HUES6 (cell line): Measurements from ENCODE around the gene CCDC137.
A peak's percentile ranks its signal among the peaks of the same experiment; 100 is the strongest.

Source experiments
- H3K27ac ChIP-seq: 2 replicates; pipeline ENCODE4 v1.7.0; 2013; ENCODE audit warnings: low read depth, mild to moderate bottlenecking, low read length, inconsistent platforms
- H3K27me3 ChIP-seq: 2 replicates; pipeline ENCODE4 v1.6.1; 2013; ENCODE audit warnings: low read length; ENCODE audit not compliant: control insufficient read depth, insufficient read depth
- H3K36me3 ChIP-seq: 2 replicates; pipeline ENCODE4 v1.6.1; 2013; ENCODE audit warnings: low read length; ENCODE audit not compliant: control insufficient read depth, insufficient read depth
- H3K4me1 ChIP-seq: 2 replicates; pipeline ENCODE4 v1.6.1; 2013; ENCODE audit warnings: low read length; ENCODE audit not compliant: control insufficient read depth, insufficient read depth
- H3K4me3 ChIP-seq: 2 replicates; pipeline ENCODE4 v1.5.1; 2013; ENCODE audit warnings: low read depth, low read length
- H3K9ac ChIP-seq: one replicate; pipeline ENCODE4 v1.6.1; 2013; ENCODE audit warnings: mild to moderate bottlenecking, low read length
- H3K9me3 ChIP-seq: 2 replicates; pipeline ENCODE4 v1.6.1; 2013; ENCODE audit warnings: low read depth, low read length; ENCODE audit not compliant: control insufficient read depth, insufficient read depth

Gene CCDC137

GRCh38 chr17:81683584-81684441 is 17.3 kb downstream of the CCDC137 start, which contains the start of the genes ARL16 and HGS:
TSS of gene ARL16 (minus strand) at chr17:81683797. CDS start at chr17:81683753, 44 bp downstream.
TSS of gene HGS (plus strand) at chr17:81684011. CDS start at chr17:81684067, 56 bp downstream.
- H3K4me1 ChIP-seq = peaks cover 14% of the 10 kb centered on the region
- peaks cover 46% of the 10 kb centered on the region for H3K36me3 ChIP-seq
- peak within 1 kb of the TSS; percentile 83; the same call in 1 of the 2 replicates for H3K27ac ChIP-seq
- H3K27me3 ChIP-seq = no peaks in the 10 kb centered on the region
- H3K4me3 ChIP-seq = peak within 1 kb of the TSS; percentile 98
- H3K9me3 ChIP-seq = no peaks in the 10 kb centered on the region
- peak within 1 kb of the TSS; percentile 90 for H3K9ac ChIP-seq

GRCh38 chr17:81684442-81684911 is 17.9 kb downstream of the CCDC137 start:
- H3K36me3 ChIP-seq = peaks cover 53% of the 10 kb centered on the region
- peak overlapping the region; percentile 24; the same call in 1 of the 2 replicates for H3K27ac ChIP-seq
- H3K9me3 ChIP-seq = no peaks in the 10 kb centered on the region
- peaks cover 14% of the 10 kb centered on the region for H3K4me1 ChIP-seq
- H3K4me3 ChIP-seq = peak overlapping the region; percentile 75
- peak overlapping the region; percentile 77 for H3K9ac ChIP-seq
- no peaks in the 10 kb centered on the region for H3K27me3 ChIP-seq

GRCh38 chr17:81685108-81685507 is 18.6 kb downstream of the CCDC137 start:
- peaks cover 59% of the 10 kb centered on the region for H3K36me3 ChIP-seq
- H3K4me3 ChIP-seq = peak overlapping the region; percentile 75
- H3K27ac ChIP-seq = no peak overlapping the region
- no peaks in the 10 kb centered on the region for H3K9me3 ChIP-seq
- H3K27me3 ChIP-seq = no peaks in the 10 kb centered on the region
- H3K9ac ChIP-seq = peak overlapping the region; percentile 77
- H3K4me1 ChIP-seq = peaks cover 14% of the 10 kb centered on the region

- Histone ChIP-seq H3K4me3 (no peak overlapping the region), H3K9ac (no peak overlapping the region), H3K27me3 (no peaks in the 10 kb centered on the region), H3K4me1 (peaks cover 14% of the 10 kb centered on the region), H3K27ac (no peak overlapping the region), H3K9me3 (no peaks in the 10 kb centered on the region), H3K36me3 (peaks cover 69% of the 10 kb centered on the region)
Observed at GRCh38 chr17:81686614-81687013, 20.1 kb downstream of the CCDC137 start.

GRCh38 chr17:81687770-81688541 is 21.4 kb downstream of the CCDC137 start:
- no peak overlapping the region for H3K4me3 ChIP-seq
- H3K27me3 ChIP-seq = no peaks in the 10 kb centered on the region
- H3K9ac ChIP-seq = no peak overlapping the region
- H3K27ac ChIP-seq = no peak overlapping the region
- no peaks in the 10 kb centered on the region for H3K9me3 ChIP-seq
- peaks cover 9% of the 10 kb centered on the region for H3K4me1 ChIP-seq
- peaks cover 77% of the 10 kb centered on the region for H3K36me3 ChIP-seq

- Histone ChIP-seq H3K4me1 (peaks cover 9% of the 10 kb centered on the region), H3K36me3 (peaks cover 84% of the 10 kb centered on the region), H3K9ac (no peak overlapping the region), H3K9me3 (no peaks in the 10 kb centered on the region), H3K4me3 (no peak overlapping the region), H3K27ac (no peak overlapping the region), H3K27me3 (no peaks in the 10 kb centered on the region)
Observed at GRCh38 chr17:81688616-81689015, 22.1 kb downstream of the CCDC137 start.

- no peaks in the 10 kb centered on the region for H3K27me3 ChIP-seq
- peaks cover 98% of the 10 kb centered on the region for H3K36me3 ChIP-seq
- no peak overlapping the region for H3K9ac ChIP-seq
- no peaks in the 10 kb centered on the region for H3K9me3 ChIP-seq
- peaks cover 3% of the 10 kb centered on the region; the same call in 1 of the 2 replicates for H3K4me1 ChIP-seq
- H3K4me3 ChIP-seq = no peak overlapping the region
- H3K27ac ChIP-seq = no peak overlapping the region
Observed at GRCh38 chr17:81690066-81690465, 23.5 kb downstream of the CCDC137 start.

- no peak overlapping the region for H3K27ac ChIP-seq
- no peaks in the 10 kb centered on the region for H3K27me3 ChIP-seq
- no peaks in the 10 kb centered on the region for H3K4me1 ChIP-seq
- H3K9me3 ChIP-seq = no peaks in the 10 kb centered on the region
- H3K9ac ChIP-seq = no peak overlapping the region
- H3K4me3 ChIP-seq = no peak overlapping the region
- H3K36me3 ChIP-seq = peaks cover 98% of the 10 kb centered on the region
Observed at GRCh38 chr17:81690549-81690948, 24.0 kb downstream of the CCDC137 start.

- no peak overlapping the region for H3K4me3 ChIP-seq
- no peaks in the 10 kb centered on the region for H3K9me3 ChIP-seq
- H3K4me1 ChIP-seq = no peaks in the 10 kb centered on the region
- H3K27me3 ChIP-seq = no peaks in the 10 kb centered on the region
- no peak overlapping the region for H3K9ac ChIP-seq
- peaks cover 98% of the 10 kb centered on the region for H3K36me3 ChIP-seq
- H3K27ac ChIP-seq = no peak overlapping the region
Observed at GRCh38 chr17:81691196-81691595, 24.7 kb downstream of the CCDC137 start.

GRCh38 chr17:81691608-81692007 is 25.1 kb downstream of the CCDC137 start:
- peaks cover 98% of the 10 kb centered on the region for H3K36me3 ChIP-seq

More at GRCh38 chr17:81691608-81692007, 25.1 kb downstream of the CCDC137 start:
- no peaks in the 10 kb centered on the region for H3K9me3 ChIP-seq
- H3K4me3 ChIP-seq = no peak overlapping the region
- no peak overlapping the region for H3K27ac ChIP-seq
- no peak overlapping the region for H3K9ac ChIP-seq
- no peaks in the 10 kb centered on the region for H3K4me1 ChIP-seq
- no peaks in the 10 kb centered on the region for H3K27me3 ChIP-seq
